NCI-H1092 treated with DMSO at 0.1 percent for 48 hours (cell line): ENCODE results near the gene BLACAT1.

Experiments used
- DNase-seq: peaks from one replicate; lab custom pipeline; 2025; lab: John Stamatoyannopoulos, UW

BLACAT1 gene

GRCh38 chr1:205455581-205456382, at the start of gene BLACAT1:
Gene BLACAT1, minus strand, starts transcription at chr1:205456045.
- no peak for DNase-seq

GRCh38 chr1:205505076-205505729, 49.4 kb upstream of the BLACAT1 start:
- no peak for DNase-seq

- DNase-seq = peak; percentile 86
Observed at GRCh38 chr1:205504311-205505075, 48.6 kb upstream of the BLACAT1 start, which contains the start of gene CDK18. Gene CDK18, plus strand, starts transcription at chr1:205504669. Its CDS starts 18,499 bp downstream, at chr1:205523168.

GRCh38 chr1:205502992-205503391, 47.1 kb upstream of the BLACAT1 start:
- DNase-seq = no peak

GRCh38 chr1:205502111-205502810, 46.4 kb upstream of the BLACAT1 start:
- DNase-seq = no peak

- no peak for DNase-seq
Observed at GRCh38 chr1:205500240-205501233, 44.7 kb upstream of the BLACAT1 start.

GRCh38 chr1:205499789-205500188, 43.9 kb upstream of the BLACAT1 start:
- no peak for DNase-seq

DNA sequence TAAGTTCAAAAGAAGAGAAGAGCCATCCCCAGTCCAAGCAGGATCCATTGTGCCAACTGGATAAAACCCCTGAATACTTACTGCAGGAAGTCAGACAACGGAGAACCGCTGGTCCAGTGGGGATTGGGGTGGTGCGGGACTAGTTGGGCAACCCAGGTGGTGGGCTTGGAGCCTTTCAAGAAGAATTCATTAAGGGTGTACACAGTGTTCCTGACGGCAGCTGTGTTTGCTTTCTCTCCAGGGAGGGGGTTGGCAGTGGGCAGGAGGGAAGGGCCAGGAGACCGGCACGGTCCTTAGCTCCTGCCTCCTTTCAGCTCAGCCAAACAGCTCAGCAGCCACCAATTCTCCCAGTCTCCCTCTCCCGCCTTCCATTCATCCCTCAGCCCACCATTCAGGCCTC, 41.5 kb upstream of the BLACAT1 start:
- DNase-seq = peak; percentile 97

GRCh38 chr1:205496661-205497060, 40.8 kb upstream of the BLACAT1 start:
- peak; percentile 25 for DNase-seq

DNA sequence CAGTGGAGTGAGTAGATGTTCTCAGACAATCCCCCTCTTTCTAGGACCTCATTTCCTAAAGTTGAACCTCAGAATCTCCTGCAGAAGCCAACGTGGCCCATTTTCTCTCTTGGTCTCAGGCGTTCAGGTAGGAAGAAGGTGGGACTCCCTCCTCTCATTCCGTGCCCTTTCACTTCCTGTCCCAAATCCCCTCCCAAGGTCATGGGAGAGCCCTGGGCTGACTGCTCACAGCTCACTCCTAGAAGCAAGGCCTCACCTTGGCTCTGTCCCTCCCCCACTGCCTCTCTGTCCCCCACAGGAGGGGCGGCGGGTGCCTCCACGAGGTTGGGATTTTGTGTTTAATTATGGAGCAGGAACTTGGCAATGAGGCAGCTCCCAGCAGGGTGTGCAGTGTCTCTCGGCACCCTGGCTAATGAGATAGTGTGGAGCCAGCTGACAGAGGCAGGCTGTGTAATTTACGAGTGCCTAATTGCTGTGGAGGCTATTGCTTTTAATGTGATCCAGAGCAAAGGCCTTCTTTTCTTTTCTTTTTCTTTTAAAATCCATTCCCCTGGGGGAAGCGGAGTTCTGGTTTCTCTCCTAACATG, 39.5 kb upstream of the BLACAT1 start:
- peak; percentile 97 for DNase-seq

DNA sequence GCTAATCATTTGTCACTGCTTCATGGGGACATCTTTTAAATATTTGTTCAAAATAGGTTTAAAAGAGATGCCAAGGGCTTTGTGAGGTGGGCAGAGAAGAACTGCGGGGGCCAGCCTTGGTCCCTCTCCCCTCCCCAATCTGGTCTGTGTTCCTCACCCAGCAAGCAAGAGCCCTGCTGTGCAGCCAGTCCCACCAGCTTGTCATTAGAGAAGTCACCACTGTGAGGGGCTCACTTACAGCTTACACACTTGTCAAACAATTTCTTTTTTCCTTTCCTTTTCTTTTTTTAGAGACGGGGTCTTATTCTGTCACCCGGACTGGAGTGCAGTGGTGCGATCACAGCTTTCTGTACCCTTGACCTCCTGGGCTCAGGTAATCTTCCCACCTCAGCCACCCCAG, 38.3 kb upstream of the BLACAT1 start:
- DNase-seq = peak; percentile 53

- DNase-seq = peak; percentile 52
Observed at GRCh38 chr1:205493241-205494085, 37.6 kb upstream of the BLACAT1 start.

DNA sequence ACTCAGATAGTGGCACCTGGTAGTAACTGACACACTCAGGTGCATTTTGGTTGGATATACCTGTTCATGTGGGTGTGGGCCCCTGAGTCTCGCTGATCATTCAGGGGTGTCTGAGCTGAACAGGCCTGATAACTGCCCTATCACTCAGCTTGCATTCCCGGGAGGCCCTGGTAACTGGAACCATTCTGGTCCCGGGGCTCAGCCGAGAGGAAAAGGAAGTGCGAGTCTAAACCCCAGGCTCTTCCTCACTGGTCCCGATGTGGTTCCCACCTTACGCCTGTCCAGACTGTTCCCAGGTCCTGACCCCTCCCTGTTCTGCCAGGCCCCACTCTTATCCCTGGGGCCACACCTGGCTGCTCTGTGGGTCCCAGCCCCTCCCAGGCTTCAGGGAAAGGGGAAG, 36.9 kb upstream of the BLACAT1 start:
- no peak for DNase-seq

DNA sequence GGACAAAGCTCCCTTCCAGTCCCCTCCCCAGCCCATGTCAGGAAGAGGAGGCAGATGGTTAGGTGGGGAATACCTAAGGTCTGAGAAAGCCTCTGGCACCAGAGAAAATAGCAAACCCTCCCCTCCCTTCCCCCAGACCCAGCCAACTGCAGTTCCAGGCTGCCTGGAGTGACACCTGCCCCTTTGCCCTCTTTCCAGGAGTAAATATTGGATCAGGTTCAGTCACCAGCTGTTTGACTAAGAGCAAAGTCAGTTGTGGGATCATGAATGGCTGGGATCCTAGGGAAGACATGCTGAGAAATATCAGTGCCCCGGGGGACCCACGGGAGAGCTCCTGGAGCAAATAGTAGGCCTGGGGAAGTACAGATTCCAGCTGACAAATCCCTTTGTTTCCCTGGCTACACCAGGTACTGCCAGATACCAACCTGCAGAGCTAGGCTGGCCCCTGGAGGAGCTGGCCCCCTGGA, 36.4 kb upstream of the BLACAT1 start:
- peak; percentile 81 for DNase-seq

GRCh38 chr1:205491794-205492193, 35.9 kb upstream of the BLACAT1 start:
- DNase-seq = no peak

GRCh38 chr1:205488074-205488723, 32.4 kb upstream of the BLACAT1 start:
- DNase-seq = peak; percentile 88

GRCh38 chr1:205486258-205486657, 30.4 kb upstream of the BLACAT1 start:
- no peak for DNase-seq
